HL-60 (cell line): ENCODE measurements around the gene TMEM31.

Source experiments
- CTCF ChIP-seq: IDR thresholded peaks from one replicate; pipeline ENCODE4 v1.5.1; 2011; ENCODE audit warnings: low read length, control low read depth, inconsistent platforms; ENCODE audit not compliant: insufficient read depth
- GABPA ChIP-seq: IDR thresholded peaks from 2 replicates; pipeline ENCODE4 v1.6.1; 2012; ENCODE audit warnings: low read depth
- POLR2AphosphoS5 ChIP-seq: IDR thresholded peaks from 2 replicates; pipeline ENCODE4 v1.6.1; 2012; ENCODE audit warnings: low read depth
- REST ChIP-seq: IDR thresholded peaks from 2 replicates; pipeline ENCODE4 v1.6.1; 2012; ENCODE audit warnings: low read depth; ENCODE audit not compliant: insufficient replicate concordance
- SPI1 ChIP-seq: IDR thresholded peaks from 2 replicates; pipeline ENCODE4 v1.6.1; 2012; ENCODE audit warnings: low read depth, mild to moderate bottlenecking, borderline replicate concordance

- TF ChIP-seq CTCF (no peak), REST (no peak), POLR2AphosphoS5 (no peak), GABPA (no peak), SPI1 (no peak)
Measured at GRCh38 chrX:103666202-103667107, 44.3 kb upstream of the TMEM31 start.
